HG02852 (cell line): ENCODE data around the gene ZFP42.
"Not testable (repeated sequence)": the region's sequence is repeated elsewhere in the genome, so short reads cannot be mapped to it uniquely, and the experiment has no call there.

Source experiments
- ATAC-seq: cut with Tn5 transposase; IDR thresholded peaks from one replicate; pipeline ENCODE4 v1.9.1; 2021; ENCODE audit warnings: mild to moderate bottlenecking, moderate library complexity; ENCODE audit not compliant: unreplicated experiment

Gene ZFP42

DNA sequence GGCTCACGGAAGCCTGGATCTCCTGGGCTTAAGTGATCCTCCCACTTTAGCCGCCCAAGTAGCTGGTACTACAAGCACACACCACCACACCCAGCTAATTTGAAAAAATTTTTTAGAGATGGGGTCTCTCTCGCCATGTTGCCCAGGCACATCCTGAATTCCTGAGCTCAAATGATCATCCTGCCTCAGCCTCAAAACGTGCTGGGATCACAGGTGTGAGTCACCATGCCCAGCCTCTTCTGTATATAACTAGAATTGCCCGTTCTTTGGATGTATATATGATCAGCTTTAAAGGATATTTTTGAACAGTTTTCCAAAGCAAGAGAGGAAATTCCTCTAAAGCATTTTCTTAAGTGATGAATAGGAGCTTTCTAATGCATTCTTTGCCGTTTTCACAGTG is 22.7 kb downstream of the ZFP42 start:
- no peak for ATAC-seq

DNA sequence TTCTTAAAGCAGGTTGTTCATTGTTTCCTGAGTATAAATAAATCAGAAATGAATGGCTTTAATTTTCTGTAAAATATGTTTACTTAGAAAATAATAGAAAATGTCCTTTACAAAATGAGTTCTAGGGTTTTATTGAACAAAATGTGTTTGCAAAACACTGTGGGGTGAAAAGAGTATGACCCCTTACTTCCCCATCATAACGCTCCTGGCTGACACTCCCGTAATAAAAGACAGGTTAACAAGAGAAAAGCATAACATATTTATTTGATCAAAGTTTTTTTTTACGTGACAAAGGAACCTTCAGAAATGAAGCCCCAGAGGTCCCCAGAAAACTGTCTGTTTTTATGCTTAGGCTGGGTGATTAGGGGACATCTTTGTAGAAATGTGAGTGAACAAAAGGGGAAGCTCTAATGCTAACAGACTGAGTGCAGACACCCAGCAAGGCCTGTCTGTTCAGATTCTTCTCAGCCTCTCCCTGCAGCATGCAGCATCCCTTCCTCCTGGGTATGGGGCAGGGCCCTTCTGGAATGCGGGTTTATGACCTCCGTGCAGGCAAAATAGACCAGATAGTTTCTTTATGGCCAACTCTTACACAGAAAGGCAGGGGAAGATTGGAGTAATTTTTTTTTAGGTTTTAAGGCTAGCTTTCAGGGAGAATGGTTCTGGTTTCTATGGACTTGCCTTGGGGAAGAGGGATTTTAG is 26.1 kb downstream of the ZFP42 start:
- no peak for ATAC-seq

DNA sequence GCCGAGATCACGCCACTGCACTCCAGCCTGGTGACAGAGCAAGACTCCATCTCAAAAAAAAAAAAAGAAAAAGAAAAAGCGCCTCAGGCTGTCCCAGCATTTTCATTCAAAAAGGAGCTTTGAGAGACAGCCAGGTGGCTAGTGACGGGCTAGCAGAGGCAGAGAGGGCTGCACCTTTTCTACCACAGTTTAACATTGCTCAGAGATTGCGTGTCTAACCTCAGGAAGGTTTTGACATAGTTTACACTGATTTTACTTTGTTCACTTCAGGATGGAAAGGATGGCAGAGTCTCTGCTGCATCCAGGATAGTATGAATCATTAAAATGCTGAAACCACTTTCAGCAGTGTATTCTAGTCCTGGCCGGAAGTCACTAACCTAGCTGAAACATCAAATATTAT is 28.1 kb downstream of the ZFP42 start:
- ATAC-seq = no peak

DNA sequence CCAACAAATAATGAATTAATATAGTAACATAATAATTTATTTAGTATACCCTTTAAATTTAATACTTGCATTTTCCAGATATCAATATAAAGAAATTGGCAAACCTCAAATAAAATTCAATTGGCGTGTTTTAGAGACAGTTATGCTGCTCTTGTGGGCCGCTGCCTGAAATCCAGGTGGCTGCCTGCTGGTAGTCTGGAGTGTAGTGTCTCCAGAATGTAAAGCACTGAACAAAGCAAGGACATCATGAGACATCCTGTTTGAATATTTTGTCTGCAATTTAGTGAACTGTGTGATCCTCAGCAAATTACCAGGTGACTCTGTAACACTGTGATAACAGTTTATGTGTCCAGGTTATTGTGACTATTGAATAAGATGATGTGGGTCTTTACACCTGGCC is 29.9 kb downstream of the ZFP42 start:
- ATAC-seq = no peak

DNA sequence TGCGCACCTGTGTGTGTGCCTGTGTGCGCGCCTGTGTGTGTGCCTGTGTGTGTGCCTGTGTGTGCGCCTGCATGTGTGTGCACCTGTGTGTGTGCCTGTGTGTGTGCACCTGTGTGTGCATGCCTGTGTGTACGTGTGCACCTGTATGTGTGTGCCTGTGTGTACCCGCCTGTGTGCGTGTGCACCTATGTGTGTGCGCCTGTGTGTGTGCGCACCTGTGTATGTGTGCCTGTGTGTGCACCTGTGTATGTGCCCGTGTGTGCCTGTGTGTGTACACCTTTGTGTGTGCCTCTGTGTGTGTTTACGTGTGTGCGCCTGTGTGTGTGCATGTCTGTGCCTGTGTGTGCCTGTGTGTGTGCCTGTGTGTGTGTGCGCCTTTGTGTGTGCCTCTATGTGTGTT is 33.5 kb downstream of the ZFP42 start:
- no peak for ATAC-seq

DNA sequence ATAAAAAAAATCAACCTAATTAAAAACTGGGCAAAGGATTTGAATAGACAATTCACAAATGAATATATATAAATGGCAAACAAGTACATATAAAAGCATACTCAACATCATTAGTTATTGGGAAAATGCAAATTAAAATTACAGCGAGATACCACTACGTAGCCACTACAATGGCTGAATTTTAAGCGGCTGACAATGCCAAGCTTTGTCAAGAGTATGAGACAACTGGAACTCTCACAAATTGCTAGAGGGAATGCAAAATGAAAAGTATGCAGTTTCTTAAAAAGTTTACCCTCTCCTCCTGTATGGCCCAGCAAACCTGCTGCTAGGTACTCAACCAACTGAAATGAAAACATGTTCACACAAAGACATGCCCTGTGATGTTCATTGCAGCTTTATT is 34.8 kb downstream of the ZFP42 start:
- ATAC-seq = no peak

DNA sequence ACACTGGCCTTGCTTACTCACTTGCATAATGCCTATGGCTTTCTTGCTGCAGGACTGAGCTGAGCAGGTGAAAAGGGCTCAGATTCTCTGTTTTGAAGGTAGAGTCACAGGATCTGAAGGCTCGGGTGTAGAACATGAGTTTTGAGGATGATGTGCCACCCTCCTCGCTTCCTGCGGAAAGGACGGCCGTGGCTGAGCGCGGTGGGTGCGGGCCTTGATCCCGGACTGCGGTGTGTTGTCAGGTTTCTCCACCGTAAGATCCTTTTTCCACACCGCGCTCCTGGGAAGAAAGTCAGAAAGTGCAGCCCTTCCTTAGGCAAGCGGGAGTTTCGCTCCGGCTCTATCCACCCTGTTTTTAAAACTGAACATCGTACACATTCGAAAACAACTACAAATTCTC is 36.2 kb downstream of the ZFP42 start:
- ATAC-seq = no peak

DNA sequence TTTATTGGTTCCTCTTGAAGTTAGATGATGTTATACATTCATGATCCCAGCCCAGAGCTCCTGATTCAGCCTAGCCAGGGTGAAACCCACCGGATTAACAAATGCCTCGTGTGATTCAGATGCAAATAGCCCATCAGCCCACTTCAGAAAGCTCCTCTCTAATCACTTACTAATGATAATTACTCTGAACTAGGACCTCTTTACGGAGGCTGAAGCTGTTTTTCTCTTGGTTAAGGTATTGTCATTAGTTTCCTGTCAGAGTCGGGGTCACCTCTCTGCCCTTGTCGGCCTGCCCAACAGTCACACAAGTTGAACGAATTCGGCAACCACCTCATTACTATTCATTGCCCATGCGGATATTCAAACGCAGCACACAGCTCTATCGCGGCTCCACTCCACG is 36.6 kb downstream of the ZFP42 start:
- no peak for ATAC-seq

DNA sequence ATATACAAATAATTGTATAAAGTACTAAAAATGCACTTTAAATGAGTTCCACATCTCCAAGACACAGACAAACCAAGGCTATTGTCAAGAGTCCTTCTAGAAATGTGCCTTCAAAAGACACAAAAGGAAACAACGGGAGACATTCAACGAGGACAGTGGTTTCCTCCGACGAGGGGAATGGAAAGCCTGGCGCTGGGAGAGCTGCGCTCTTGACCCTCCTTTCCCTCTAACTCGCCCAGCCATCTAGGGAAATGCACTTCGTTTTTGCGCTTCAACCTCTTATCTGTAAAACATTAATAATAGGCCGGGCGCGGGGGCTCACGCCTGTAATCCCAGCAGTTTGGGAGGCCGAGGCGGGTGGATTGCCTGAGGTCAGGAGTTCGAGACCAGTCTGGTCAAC is 37.0 kb downstream of the ZFP42 start:
- no peak for ATAC-seq

DNA sequence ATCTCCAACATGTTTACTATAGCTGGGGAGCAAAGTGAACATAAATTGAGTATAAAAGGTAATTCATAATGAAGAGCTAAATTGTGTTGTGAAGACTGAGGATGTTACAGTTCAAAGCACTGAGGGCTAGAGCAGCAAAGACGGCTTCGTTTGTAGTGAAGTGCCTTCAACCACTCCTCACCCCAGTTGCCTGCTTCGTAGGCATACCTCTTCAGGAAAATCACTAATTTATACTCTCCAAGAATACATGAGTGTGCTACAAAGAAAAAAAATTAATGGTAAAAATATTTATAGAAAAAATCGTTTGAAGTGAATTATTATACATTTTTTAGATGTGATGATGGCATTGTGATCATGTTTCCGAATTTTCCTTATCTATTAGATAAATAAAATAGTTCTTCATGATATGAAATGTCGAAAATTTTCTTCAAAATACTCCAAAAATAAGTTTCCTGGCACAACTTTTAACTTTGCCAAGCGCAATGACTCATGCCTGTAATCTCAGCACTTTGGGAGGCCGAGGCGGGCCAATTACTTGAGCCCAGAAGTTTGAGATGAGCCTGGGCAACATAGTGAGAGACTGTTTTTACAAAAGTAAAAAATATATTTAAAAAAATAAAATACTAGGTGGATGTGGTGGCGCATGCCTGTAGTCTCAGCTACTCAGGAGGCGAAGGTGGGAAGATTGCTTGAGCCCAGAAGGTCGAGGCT is 41.6 kb downstream of the ZFP42 start:
- no peak for ATAC-seq

DNA sequence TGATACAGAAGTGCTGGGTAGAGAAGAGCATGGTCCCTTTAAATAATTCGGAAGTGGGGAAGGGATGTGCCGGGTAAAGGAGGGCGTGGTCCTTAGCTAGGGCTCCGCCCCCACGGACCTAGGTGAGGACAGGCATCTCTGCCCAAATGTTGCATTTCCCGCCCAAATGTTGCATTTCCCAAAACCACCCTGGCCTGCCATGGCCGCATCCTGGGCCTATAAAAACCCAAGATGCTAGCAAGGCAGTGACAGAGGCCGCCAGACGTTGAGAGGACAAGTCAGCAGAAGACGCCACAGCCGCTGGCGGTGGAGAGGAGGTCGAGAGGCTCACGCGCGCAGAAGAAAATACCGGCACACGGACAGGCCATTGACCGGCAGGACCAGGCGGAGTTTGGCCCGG is 46.1 kb downstream of the ZFP42 start:
- ATAC-seq = no peak

DNA sequence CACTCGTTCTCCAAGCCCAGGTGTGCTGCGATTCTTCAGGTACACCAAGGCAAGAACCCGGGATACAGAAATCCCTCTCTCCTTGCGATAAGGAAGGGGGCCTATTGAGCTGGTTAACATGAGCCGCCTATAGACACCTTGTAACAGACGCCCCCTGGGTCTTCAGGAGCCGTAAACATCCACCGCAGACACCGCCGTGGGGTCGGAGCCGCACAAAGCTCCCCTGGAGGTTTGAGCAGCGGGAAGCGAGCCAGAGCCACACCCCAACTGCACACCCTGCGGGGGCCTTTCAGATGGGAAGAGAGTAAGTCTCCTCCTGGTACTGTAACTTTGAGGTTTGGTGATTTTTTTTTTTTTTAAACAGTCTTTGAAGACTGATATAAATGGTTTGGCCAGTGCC is 46.6 kb downstream of the ZFP42 start:
- no peak for ATAC-seq

DNA sequence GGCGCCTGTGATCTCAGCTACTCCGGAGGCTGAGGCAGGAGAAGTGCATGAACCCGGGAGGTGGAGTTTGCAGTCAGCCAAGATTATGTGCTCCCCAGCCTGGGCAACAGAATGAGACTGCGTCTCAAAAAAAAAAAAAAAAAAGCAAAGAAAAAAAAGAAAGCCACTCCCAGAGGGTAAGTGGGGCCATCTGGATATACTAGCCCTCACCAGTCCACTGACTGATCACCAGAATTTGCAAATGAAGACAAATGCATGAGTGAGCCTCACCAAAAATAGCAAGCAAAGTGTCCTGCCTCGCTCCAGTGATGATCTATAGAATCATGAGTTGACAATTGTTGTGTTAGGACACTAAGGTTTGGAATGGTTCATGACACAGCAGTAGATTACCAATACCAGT is 47.6 kb downstream of the ZFP42 start:
- no peak for ATAC-seq

DNA sequence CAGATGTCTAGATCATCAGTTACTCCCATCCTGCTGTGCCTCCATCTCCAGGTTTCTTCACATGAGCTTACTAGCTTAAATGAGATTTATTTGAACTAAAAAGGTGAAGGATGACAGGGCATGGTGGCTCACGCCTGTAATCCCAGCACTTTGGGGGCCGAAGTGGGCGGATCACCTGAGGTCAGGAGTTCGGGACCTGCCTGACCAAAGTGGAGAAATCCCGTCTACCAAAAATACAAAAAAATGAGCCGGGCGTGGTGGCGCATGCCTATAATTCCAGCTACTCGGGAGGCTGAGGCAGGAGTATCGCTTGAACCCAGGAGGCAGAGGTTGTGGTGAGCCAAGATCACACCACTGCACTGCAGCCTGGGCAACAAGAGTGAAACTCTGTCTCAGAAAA is 49.9 kb downstream of the ZFP42 start:
- ATAC-seq = not testable (repeated sequence)

DNA sequence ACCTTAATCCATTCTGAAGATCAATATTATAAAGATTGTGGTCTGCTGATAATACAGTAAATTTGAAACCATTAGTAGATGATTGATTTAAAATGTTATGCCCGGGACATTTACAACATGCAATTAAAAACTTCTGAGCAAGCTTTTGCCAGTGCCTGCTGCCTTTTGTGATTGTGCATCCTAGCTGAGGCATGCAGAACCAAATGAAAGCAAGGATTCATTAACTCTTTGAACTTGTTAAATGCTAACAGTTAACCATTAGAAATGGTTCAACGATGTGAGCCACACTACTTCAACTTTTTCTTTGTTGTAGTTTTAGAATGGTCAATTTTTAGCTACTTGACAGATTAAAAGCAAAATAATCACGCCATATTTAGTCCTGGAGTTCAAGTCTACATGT is 51.1 kb downstream of the ZFP42 start:
- no peak for ATAC-seq

DNA sequence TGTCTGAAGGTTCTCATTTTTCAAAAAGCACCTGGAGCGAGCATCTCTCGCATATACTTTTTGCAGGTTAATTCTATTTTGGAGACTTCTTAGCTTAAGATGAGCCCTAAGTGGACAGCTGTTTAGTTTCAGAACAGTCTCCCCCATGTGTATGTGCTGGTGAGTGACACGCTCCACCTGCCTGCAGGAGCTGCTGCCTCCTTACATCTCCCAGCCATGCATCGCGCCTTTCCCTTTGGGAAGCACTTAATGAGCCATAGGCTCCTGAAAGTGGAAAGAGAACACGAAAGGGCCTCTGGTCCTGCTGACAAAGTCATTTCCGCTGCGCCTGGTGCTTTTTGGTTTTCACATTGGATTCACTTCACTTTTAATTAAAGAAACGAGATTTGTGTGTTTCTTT is 57.7 kb downstream of the ZFP42 start:
- ATAC-seq = no peak
